A172 (cell line): Measurements from ENCODE around the gene AGPAT4. TPM values are rescaled to one million over a fixed set of nuclear protein-coding genes. Genes with fewer than 3 reads are reported as not detected.

Source experiments
- DNase-seq: peaks from one replicate; pipeline ENCODE4 v3.0.0-alpha.2; 2015; ENCODE audit warnings: low spot score
- total RNA-seq: library from RNA; depleted of rRNA; stranded (reverse); fragments of >200 nt; shearing (Covaris generic); gene quantifications from 2 replicates; pipeline ENCODE4 v1.2.3, GENCODE V29; 2014

The AGPAT4 gene
- total RNA-seq, 1 experiment from 2014 or later = 4.4 TPM

DNA sequence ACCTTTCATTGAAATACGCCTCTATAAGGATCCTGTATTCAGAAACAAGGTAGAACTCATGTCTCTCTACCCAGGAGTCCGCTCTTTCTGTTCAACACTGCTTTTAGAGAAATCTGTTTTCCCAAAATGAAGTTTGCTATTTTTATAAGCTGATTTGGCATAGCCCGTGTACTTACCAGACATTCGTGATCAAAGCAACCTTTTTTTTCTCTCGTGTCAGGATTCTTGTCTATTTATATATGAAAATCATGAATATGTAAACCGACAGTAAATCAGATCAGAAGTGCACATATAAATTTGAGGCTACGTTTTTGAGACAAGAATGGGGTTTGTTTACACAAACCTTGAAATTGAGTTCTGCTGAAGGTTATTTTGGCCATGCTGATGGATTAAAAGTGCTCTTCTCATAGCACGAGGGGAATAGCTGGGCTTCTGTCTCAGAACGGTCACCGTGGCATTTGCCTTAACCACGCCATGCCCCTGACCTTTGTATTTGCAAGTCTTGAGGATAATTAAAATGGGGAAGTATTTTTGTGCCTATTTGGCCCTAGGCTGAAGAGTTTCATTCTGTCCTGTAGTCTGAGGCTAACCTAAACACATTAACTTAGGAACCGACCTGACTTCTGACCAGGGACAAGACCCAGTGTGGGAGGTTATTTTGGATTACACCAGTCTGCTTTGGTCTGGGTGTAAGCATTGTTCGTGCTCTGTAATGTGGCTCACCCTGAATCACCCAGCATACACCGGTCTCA, 163.7 kb downstream of the AGPAT4 start:
- DNase-seq = no peak

- no peak for DNase-seq
Observed at GRCh38 chr6:161109366-161109765, 164.5 kb downstream of the AGPAT4 start.

DNA sequence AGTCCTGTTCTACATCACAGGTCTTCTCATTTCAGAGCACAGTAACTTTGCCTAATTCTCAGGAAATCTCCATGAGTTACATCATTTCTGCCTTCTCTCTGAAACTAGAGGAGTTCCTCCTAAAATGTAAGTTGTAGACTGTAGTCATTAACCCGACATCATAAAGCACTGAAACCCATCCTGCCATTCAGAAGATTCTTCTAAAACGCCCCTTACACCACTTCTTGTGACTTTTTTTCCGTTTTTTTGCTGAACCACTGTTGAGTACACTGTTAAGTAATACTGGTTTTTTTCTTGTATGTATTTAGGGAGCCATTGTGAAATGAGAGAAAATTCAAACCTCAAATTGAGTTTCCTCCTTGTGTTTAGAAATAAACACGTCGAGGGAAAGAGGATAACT, 164.9 kb downstream of the AGPAT4 start:
- no peak for DNase-seq

DNA sequence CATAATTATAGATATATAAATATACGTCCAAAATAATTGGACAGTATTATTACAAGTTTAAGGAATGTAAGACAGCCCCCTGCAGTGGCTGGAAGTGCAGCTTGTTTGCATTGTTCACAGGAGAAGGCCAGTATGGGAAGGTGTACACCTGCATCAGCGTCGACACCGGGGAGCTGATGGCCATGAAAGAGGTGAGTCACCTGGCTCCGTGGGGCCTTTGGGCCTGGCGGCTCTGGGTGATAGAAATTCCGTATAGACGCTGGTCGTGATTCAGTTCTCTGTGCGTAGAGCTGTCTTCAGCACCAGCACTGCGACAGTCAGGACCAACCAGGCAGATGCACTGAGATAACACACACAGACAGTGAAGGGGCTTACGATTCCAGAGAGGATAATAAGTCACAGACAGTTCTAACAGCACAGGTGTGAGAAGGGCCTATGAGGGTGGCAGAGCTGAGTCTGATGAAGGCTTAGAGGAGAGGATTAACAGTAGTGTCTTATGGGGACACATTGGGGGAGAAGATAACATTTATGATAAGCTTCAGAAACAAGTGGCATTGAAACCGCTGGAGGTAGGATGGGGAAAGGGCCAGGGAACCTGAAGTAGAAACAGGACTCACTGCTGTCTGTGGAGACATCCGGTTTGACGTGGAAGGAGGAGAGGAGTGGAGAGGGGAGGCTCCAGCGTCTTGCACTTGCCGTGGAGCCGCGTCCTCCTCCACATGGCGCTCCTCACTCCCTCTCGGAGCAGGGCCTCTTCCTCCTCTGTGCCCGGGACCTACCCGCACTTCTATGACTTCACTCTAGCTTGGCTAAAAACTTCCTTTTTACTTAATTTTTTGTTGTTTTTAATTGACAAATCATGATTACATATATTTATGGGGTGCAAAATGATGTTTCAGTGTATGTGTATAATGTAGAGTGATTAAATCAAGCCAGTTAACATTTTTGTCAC, 165.8 kb downstream of the AGPAT4 start:
- DNase-seq = no peak

GRCh38 chr6:161105408-161105807, 168.5 kb downstream of the AGPAT4 start:
- DNase-seq = no peak

- DNase-seq = peak; percentile 5
Observed at GRCh38 chr6:161104966-161105365, 168.9 kb downstream of the AGPAT4 start.

DNA sequence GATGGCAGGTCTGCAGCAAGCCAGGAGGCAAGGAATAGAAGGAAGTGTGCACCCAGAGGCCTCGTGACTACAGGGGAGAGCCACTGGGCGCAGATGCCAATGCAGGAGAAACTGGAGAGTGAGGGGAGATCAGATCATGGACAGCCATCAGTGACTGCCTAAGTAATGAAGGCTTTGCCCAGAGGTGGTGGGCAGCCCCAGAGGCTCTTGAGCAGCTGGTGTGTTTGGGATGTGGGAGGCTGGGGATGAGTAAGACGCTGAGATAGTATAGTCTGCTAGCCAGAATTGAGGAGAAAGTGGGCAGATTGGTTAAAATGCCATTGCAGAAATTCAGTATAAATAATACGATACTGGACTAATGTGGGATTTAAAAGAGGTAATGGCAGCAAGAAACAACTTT, 170.4 kb downstream of the AGPAT4 start:
- no peak for DNase-seq

DNA sequence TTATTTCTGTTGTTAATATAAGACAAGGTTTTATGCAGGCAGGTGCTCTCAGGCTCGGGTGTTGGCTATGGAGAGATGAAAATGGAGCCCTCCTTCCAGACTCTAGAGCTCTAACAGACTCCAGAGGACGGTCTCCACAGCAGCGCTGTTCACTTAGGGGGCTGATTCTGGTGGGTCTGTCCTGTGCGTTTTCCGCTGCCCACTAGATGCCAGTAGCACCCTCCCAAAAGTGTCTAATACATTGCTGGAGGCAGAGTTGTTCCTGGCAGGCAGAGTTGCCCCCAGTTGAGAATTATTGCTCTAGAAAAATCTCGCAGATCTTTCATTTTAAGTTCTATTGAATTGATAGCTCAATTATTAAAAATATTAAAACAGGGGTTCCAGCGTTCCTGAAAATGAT, 172.3 kb downstream of the AGPAT4 start:
- DNase-seq = no peak

DNA sequence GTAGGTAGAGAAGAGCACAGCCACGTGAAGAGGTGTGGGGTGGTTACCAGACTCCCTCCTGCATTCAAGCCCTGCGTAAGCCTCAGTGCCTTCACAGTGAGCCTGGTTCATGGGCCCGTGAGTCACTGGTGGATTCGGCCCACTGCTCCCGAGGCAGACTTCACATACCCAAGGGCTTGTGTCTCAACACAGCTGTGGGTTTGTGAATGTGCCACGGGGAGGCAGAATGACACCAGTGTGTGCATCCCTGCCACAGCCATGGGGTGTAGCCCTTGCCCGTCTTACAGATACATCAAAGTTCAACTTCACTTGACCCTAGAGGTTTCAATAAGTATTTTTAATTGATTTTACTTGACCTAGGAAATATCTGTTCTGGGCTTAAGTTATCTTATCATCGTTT, 173.8 kb downstream of the AGPAT4 start:
- DNase-seq = no peak

DNA sequence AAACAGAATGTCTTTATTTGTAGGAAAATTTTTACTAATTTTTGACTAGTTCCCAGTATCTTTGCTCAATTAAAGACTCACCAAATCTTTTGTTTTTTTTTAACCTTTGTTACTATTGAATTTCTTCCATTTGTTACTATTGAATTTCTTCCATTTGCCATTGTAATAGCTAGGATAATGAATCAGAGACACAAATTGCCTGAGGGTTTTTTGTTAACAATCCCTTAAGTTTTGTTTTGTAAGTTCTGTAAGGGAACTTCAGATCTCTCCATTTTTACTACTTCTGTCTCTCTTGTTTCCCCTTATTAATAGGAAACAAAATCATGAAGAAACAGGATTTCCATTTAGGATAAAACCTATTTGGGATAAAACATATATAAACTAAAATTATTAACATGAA, 177.9 kb downstream of the AGPAT4 start:
- no peak for DNase-seq

GRCh38 chr6:161094955-161095354, 178.9 kb downstream of the AGPAT4 start:
- no peak for DNase-seq

DNA sequence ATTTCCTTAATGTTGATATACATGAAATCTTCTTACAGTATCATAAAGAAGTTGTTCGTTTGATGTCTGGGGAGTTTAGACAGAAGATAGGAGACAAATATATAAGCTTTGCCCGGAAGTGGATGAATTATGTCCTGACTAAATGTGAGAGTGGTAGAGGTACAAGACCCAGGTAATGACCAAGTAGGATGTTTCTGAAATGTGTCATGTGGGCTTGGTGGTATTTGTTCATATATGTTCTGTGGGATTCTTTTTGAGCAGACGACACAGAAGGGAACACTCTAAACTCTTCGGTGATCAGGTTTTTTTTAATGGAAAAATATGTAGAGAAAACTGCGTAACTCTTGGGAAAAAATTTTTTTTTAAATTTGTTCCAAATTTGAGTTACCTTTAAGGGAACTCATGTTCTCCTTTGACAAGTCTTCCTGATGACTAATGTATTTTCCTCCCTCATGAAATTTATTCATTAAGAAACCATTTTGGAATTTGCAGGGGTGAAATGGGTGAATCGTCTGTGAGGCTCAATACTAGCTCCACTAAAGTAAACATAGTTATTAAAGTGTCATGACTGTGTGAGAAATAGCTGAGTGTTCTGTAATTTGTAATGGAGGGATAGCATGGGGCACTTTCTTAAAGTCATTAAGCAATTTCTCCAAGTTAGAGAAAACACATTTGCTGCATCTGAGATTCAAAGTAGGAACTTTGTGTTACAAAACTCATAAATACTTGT, 181.7 kb downstream of the AGPAT4 start:
- peak; percentile 25 for DNase-seq

DNA sequence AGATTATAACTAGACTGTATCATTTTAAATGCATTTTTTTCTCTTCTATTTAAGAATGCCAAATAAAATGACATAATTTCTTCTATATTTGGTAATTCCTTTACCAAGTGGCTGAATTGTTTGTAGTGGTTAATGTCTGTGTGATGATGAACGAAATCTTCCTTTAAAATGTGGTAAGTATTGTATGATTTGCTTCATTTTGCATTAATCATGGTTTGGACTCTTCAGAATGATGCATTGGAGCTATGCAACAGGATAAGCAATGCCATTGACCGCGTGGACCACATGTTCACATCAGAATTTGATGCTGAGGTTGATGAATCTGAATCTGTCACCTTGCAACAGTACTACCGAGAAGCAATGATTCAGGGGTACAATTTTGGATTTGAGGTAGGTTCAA, 182.7 kb downstream of the AGPAT4 start:
- no peak for DNase-seq

- no peak for DNase-seq
Observed at GRCh38 chr6:161088676-161089328, 185.1 kb downstream of the AGPAT4 start.

DNA sequence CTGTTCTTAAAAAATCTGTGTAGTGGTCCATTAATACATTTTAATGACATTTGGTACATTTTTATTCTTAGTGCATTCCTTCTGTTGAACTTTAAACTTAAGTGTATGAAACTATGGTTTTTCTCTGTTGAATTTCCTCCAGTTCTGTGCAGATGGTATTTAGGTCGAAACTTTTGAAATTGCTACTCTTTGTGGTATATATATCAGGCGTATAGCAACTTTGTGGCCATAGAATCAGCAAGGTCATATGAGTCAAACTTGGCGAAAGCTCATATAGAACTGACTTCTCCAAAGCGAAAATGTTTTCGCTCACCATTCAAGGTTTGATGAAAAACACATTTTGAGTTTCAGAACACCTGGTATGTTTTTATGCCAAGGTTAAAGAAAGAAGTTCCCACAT, 188.6 kb downstream of the AGPAT4 start:
- DNase-seq = no peak

DNA sequence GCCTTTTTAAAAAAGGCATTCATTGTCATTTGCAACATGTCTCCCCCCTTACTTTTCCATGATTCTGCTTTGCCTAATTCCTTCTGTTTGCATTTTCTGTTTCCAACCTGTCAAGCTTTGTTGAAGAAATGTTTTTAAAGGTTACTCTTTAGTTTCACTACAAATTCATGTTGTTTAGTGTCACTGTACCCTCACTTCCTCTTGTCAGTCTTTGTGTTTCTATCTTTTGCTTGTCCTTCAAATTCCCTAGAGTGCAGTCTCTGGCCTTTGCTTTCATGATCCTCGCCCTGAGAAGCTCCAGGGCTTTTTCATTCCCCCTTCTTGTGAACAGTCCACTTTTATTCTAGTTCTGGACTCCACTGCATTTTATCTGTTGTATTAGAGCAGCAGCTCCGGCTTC, 191.6 kb downstream of the AGPAT4 start:
- no peak for DNase-seq

DNA sequence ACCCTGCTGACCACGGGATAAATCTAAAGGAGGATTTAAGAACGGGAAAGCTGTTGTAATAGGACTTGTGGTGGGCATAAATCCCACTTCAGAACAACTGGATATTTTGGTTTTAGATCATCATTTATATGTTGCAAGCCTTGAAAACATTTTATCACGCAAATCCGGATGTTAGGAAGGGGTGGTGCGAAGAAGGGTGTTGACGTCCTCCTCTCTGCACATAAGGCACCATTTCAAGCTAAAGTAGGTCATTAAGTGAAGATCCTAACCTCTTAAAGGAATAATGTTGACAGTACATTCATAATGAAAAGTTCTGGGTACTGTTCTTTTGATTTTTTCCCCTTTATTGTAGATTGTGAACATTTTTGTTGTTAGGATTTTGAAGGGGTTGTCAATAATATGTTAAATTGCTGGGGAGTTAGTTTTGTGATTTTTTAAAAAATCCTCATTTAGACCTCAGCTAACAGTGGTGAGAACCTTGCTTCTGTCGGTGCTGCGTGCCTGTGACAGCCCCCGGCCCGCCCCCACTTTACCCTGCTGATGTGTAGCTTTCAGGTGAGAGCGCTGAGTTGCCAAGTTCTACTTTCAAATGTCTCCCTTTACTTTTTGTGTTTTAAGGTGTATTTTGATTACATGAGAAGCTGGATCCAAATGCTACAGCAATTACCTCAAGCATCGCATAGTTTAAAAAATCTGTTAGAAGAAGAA, 193.4 kb downstream of the AGPAT4 start:
- no peak for DNase-seq
